ENCODE results near the gene ADM.

GRCh38 chr11:10349281-10349665 is 44.4 kb downstream of the ADM start:
- TF ChIP-seq CTCF (IDR thresholded peaks at IDR 0.05): no peak
- TF ChIP-seq ZFX (IDR thresholded peaks at IDR 0.05; ENCODE audit: borderline replicate concordance): no peak
